Activated CD8-positive, alpha-beta memory T cell treated with anti-CD3 and anti-CD28 coated beads for 1 hour (primary cell): ENCODE data around the gene MRM3.
"Not testable (repeated sequence)": the region's sequence is repeated elsewhere in the genome, so short reads cannot be mapped to it uniquely, and the experiment has no call there.

ENCODE experiments used
- DNase-seq, 2 donors: peaks; one replicate each; pipeline ENCODE4 v3.0.0-alpha.2; 2020; ENCODE audit warnings: low read depth in 1 of 2; ENCODE audit errors: extremely low read depth in 1 of 2

Gene MRM3, protein sequence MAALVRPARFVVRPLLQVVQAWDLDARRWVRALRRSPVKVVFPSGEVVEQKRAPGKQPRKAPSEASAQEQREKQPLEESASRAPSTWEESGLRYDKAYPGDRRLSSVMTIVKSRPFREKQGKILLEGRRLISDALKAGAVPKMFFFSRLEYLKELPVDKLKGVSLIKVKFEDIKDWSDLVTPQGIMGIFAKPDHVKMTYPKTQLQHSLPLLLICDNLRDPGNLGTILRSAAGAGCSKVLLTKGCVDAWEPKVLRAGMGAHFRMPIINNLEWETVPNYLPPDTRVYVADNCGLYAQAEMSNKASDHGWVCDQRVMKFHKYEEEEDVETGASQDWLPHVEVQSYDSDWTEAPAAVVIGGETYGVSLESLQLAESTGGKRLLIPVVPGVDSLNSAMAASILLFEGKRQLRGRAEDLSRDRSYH

DNA sequence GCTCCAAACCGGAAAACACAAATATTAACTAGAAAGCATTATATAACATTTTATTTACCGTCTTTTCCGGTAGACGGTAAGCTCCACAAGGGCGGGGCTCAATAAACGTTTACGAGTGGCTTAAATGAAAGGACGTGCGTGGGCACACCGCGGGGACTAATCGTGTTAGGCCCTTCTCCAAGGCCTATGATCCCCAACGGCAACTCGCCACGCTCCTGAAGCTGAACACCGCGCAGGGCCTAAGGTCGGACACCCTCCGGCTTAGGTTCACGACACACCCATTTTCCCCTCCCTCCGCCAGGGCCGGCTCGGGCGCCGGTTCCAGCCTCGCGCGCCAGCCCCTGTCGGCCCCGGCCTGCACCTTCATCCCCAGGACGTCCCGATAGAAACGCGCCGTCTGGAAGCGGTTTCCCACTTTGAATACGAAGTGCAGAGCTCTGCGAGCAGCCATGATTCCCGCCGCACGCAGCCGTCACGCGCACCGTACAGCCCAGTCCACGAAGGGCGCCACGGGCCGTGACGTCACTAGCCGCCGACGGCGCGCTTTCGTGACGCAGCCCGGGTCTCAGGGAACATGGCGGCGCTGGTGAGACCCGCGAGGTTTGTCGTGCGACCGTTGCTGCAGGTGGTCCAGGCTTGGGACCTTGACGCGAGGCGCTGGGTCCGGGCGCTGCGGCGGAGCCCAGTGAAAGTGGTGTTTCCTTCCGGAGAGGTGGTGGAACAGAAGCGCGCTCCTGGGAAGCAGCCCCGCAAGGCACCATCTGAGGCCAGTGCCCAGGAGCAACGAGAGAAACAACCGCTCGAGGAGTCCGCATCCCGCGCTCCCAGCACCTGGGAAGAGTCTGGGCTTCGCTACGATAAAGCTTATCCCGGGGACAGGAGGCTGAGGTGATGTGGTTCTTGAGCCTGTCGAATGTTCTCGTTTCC lies at the start of gene MRM3, which contains the start of gene GLOD4:
TSS of gene MRM3 (plus strand) at position 549 of the 927 bp plus-strand sequence. CDS start at position 575, 26 bp downstream.
TSS of gene GLOD4 (minus strand) at position 476 of the 927 bp plus-strand sequence. CDS start at position 451, 25 bp downstream.
- DNase-seq = peak; percentile 81 to 92

DNA sequence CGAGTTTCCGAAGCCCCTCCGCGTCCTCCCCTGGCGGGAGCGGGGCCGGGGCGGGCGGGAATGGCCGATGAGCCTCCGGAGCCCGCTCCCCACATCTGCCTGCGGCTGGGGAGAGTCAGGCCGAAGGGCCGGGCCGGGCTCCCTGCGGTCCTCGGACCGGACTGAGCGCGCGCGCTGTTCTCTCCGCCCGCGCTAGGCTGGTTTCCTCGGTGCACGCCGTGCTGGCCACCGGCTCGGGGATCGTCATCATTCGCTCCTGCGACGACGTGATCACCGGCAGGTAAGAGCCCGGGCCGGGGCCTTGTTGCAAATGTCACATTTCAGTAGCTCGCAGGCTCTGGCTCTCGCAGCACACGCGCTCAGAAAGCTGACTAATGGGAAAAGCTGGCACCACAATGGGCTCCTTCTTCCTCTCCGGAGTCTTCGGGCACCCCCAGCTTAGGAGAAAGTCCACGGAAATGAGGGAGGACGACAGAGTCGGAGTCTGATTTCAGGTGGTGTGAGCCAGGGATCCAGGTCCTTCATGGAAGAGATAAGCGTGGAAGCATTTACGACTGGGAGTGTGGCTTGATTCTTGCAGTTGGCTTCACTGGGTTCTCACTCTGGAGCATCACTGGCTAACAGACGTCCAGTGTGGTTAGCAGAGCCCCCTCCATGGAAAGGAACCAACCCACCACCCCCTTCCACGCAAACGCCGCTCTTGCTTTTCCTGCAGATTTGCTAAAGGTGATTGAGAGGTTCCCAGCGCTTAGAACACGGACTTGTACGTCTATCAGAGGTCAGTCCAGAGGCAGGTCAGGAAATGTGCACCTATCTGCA lies 49.0 kb upstream of the MRM3 start:
- no peak for DNase-seq

DNA sequence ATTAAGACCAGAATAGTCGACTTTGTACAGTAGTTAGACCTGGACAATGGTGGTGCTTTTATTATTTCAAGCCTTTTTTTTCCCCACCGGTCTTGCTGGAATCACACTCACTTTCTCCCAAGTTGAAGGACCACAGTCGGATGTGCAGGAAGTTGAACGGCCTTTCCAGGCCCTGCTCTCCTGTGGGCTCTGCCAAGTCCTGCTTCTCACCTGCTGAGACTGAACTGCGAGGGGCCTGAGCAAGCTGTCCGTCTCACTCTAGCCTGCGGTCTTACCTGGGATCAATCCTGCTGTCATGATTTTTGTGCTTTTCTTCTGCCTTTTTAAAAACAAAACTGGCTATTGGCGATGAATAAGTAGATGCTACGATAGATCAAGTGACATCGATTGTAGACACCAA lies 48.4 kb upstream of the MRM3 start:
- DNase-seq = no peak

DNA sequence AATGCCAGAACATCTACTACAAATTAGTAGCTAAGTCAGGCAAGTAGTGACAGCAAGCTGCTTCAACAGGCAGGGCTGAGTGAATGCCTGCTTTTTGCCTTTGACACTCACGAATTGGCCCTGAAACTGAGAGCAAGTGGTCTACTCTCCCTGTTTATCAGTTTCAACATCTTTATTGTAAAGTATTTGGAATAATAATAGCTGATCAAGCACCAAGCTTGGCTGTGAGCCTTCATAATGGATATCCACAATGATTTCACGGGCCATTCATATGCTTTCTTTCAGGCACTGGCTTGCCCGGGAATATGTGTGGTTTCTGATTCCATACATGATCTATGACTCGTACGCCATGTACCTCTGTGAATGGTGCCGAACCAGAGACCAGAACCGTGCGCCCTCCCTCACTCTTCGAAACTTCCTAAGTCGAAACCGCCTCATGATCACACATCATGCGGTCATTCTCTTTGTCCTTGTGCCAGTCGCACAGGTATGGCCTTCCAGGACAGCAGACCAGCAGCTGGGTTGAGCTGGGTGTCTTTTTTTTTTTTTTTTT lies 44.5 kb upstream of the MRM3 start:
- DNase-seq = no peak

DNA sequence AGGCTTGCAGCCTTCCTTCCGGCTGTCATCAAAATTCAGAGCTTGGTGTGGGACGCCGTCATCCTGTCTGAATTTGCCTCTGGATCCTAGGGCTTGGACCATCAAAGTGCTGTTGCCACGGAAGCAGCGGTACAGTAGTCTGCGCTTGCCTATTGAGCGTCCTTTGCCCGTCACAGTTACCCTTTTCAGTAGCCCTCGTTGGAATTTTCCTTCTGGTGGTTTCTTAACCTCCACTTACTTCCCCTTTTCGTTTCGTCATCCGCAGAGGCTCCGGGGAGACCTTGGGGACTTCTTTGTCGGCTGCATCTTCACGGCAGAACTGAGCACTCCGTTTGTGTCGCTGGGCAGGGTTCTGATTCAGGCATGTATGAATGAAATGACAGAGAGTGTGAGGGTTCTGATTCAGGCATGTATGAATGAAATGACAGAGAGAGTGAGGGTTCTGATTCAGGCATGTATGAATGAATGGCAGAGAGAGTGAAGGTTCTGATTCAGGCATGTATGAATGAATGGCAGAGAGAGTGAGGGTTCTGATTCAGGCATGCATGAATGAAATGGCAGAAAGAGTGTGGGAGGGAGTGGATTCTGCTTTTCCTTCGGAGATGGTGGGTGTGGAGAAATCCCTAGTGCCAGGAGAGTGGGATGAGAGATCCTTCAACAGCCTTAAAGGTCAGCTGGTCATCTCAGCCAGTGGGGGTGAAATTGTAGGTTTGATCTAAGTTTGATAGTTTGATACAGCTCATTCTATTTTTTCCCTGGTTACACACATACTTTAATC lies 41.7 kb upstream of the MRM3 start:
- no peak for DNase-seq

DNA sequence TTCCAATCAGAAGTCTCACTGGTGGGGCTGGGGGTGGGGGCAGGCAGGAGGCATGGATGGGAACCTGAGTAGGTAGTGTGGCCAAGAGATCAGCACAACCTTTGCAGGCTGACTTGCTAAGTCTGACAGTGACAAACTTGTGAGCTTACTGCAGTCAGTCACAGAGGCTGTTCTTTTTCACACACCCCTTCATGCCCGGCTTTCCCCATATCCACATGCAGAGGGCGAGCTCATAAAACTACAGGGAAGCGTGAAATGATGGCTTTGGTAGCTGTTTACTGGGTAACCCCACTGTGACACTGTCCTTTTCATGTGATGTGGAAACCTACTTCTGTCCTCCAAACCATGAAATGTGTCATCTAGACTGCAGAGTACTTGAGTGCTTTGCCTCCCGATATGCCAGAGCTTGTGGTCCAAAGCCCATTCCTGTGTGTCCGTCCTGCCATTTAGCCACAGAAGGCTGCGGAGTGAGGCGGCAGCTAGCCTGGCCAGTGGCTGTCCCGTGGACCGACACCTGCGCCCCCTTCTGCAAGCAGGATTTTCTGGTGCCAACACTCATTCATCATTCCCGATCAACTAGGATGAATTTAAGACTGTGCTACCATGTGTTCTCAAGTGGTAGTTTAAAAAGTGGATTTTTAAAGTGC lies 39.9 kb upstream of the MRM3 start:
- no peak for DNase-seq

DNA sequence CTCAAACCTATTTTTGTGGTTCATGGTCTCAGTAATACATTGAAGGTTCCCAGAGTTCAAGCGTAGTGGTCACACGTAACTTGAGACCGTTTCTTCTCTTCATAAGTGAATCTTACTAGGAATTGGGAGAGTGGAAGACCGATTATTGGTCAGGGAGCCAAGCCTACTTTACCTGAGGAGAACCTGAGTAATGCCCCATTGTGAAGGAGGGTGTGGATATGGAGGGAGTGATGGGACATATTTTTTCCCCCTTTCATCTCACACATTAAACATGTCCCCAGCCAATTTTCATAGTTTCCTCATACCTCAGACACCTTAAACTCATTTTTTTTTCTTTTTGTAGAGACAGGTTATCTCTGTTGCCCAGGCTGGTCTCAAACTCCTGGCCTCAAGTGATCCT lies 39.0 kb upstream of the MRM3 start:
- DNase-seq = no peak

DNA sequence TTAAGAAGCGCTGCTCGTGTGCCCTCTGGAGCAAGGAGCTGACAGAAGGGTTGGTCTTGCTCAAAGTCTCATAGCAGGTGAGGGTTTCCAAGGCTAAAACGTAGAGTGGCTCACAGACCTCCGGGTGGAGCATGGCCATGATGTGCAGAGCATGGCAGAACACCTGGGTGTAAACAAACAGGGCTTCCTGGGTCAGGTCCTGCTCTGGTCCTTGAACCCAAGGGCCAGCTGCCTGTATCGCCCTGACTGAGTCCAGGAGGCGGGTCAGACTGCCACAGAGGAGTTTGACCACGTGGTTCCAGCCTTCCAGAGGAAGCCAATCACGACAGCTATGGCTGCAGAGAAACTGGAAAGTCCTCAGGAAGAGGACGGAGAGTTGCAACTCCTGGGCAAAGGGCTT lies 37.2 kb upstream of the MRM3 start:
- no peak for DNase-seq

DNA sequence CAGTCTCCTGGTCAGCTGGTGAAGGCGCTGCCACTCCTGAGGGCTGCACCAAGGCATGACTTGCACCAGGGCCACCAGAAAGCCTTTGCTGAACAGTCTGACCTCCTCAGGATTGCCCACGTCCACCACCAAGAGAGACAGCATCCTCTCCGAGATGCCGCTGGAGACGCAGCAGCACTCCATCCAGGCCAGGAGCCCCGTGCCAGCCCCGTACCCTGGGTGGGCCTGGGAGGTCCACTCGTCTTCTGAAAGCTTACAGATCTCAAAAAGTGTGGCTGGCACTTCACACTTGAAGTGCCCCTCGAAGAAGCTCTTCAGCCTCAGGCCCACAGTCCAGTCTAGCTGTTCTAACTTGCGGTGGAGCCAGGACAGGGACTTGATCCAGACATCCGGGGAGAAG lies 36.7 kb upstream of the MRM3 start:
- DNase-seq = no peak

DNA sequence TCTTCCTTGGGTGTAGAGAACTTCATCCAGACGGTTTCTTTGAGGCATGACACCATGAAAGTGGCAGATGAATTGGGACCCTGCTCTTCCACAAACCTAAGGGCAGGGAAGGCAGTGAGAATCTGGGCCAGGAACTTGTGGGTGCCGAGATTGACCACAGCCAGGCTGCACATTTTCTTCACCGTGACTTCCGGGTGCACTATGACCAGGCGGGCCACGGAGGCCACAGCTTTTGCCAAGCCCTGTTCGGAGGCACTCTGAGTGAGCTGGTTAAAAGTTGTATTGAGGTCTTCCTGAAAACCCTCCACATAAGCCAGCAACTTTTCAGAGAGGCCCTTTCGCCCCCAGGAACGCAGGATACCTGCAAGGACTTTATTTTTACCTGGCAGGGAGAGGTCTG lies 36.0 kb upstream of the MRM3 start:
- DNase-seq = no peak

DNA sequence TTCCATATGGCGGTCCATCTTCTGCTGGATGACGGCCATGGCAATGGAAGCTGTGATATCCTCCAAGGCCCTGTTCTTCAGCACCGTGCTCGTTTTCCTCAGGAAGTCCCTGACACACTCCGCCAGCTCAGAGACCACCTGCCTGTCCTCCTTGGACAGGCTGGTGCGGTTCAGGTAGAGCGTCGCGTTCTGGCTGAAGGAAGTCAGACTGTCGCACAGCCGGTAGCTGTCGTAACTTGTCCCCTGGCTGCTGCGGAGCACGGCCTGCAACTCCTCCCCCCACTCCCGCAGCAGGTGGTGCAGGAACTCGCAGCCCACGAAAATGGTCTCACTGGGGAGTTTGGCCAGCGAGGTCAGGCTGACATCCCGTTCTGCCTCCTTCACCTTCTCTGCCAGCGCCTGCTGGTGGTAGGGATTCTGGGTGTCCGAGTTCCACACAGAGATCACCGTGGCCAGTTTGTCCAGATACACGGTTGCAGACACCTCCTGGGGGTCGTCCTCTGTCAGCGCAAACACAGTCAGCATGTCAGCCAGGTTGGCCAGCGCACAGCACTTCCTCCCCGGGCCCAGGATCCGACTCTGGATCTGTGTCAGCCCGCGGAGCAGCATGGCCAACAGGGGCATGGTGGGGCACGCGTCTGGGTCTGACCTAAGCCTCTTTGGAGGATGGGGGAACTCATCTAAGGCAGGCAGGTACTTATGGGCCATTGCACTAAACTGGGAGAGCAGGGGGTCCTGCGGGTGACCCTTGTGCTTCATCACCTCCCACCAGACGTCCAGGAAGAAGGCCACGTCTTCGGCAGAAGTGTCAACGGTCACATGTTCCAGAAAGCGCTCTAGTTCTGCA lies 35.1 kb upstream of the MRM3 start:
- no peak for DNase-seq

DNA sequence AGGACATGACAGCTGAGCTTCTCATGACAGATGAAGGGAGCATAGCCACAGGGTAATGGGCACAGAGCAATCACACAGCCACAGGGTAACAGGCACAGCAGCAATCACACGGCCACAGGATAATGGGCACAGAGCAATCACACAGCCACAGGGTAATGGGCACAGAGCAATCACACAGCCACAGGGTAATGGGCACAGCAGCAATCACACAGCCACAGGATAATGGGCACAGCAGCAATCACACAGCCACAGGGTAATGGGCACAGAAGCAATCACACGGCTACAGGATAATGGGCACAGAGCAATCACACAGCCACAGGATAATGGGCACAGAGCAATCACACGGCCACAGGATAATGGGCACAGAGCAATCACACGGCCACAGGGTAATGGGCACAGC lies 33.5 kb upstream of the MRM3 start:
- not testable (repeated sequence) for DNase-seq

DNA sequence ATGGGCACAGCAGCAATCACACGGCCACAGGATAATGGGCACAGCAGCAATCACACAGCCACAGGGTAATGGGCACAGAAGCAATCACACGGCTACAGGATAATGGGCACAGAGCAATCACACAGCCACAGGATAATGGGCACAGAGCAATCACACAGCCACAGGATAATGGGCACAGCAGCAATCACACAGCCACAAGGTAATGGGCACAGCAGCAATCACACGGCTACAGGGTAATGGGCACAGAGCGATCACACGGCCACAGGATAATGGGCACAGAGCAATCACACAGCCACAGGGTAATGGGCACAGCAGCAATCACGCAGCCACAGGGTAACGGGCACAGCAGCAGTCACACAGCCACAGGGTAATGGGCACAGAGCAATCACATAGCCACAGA lies 32.8 kb upstream of the MRM3 start:
- DNase-seq = not testable (repeated sequence)

DNA sequence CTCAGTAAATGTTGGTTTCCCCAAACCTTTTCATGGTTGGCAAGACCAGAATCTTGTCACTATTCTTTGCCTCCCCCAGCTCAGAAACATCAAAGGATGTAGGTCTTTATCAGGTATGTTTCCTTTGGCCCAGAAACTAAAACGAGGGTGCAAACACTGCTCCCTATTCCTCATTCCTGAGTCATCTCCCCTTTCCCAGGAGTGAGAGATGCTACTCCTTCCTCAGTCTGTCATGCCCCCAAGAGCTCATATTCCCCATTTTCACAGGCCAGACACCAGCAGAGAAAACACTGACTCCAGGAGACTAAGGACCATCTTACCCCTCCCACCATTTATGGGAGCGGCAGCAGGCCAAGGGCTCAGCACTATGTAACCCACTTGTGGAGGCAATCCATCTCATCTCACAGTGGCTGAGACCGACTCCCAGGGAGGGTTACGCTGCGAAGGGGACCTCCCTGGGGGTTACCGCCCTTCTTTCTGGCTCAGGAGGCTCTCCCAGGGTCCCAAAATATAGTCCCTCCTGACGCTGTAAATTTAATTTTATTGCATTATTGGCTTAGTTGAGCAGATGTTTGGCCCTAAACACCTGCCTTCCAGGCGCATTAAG lies 31.6 kb upstream of the MRM3 start:
- no peak for DNase-seq

DNA sequence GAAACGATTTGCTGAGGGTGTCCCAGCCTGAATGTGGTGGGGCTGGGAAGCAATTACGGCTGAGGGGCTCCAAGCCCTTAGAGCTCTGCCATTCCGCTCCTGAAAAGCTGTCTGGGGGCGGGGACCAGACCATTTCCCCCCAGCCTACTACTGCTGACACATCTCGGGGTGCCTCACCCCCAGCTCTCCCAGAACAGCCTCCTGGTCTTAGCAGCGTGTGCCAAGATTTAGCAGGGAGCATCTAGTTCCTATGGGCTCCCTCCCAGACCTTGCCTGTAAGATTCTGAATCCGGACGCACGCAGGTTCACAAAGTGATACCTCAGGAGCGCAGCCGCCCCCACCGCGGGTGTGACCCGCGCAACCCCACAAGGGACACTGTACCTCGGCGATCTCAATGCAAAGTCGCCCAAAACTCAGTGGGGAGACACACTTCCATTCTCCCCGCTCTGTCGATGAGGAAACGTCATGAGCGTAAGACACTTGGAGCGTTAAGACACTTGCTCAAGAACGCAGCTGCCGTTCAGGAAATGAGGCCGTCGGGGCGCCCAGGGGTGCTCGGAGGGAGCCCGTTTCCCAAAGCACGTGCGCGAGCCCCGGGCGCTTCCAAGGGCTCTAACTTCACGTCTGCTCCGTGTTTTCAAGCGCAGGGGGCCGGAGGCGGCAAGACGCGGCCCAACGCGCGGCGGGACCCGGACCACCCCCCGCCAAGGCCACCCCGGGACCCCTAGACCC lies 30.7 kb upstream of the MRM3 start:
- DNase-seq = peak in 1 of 2 donors; percentile 33

DNA sequence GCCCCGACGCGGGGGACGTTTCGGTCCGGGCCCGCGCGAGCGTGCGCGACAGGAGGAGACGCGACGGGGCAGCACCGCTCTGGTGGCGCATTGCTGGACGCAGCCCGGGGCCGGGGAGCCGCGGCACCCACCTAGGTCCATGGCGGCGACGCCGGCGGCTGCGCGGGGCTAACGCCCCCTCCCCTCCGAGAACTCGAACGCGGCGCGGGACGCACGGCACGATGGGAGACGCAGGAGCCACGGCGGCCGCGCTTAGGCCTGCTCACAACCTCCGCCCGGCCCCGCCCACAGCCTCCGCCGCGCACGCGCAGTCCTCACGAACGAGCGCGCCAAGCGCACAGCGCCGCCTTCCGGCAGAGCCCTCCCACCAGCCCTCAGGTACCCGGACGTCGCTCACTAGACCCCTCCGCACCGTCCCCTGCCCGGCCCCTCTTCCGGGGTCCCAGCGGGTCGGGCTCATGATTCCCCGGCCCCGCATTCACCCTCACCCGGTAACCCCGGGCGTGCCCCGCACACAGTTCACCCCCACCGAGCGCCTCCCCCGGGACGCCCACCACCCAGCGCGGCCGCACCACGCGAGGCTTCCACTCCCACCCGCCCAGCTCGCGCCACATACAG lies 30.0 kb upstream of the MRM3 start, which contains the start of gene GEMIN4:
TSS of gene GEMIN4 (minus strand) at position 263 of the 618 bp plus-strand sequence. CDS start at position 141, 122 bp downstream.
- peak; percentile 92 to 99 for DNase-seq
